Measurements from ENCODE around the gene PARD6G. TPM values are rescaled to one million over a fixed set of nuclear protein-coding genes. Genes with fewer than 3 reads are reported as not detected.

The PARD6G gene
- total RNA-seq, 1 donor from 2014 or later, result 29.6 TPM

GRCh38 chr18:80173060-80173459 is 74.3 kb downstream of the PARD6G start:
- H3K27me3 Mint-ChIP-seq (ENCODE audit: low read depth, unreplicated experiment), result no peaks in the 10 kb centered on the region

GRCh38 chr18:80172056-80172455 is 75.3 kb downstream of the PARD6G start:
- peaks cover 9% of the 10 kb centered on the region for H3K36me3 Mint-ChIP-seq (ENCODE audit: low read depth, unreplicated experiment)
- Histone ChIP-seq H3K36me3 (ENCODE audit: insufficient read depth, low read length) (no peaks in the 10 kb centered on the region), H3K4me1 (ENCODE audit: insufficient read depth, low read length) (no peaks in the 10 kb centered on the region), H3K4me2 (ENCODE audit: low read length) (peak overlapping the region; percentile 70), H3K27me3 (ENCODE audit: insufficient read depth, low read length) (no peaks in the 10 kb centered on the region), H3K9ac (ENCODE audit: low read length) (no peak overlapping the region), H4K20me1 (ENCODE audit: insufficient read depth, low read length) (no peaks in the 10 kb centered on the region), H2AFZ (ENCODE audit: low read depth, low read length) (no peak overlapping the region), H3K27ac (ENCODE audit: low read depth, low read length) (no peak overlapping the region), H3K4me3 (ENCODE audit: insufficient read depth, low read depth, low read length) (no peak overlapping the region), H3K9me3 (ENCODE audit: insufficient read depth, low read depth, low read length) (no peaks in the 10 kb centered on the region), H3K79me2 (ENCODE audit: insufficient read depth, low read length) (no peaks in the 10 kb centered on the region)
- H3K27ac Mint-ChIP-seq (ENCODE audit: unreplicated experiment), result peak overlapping the region; percentile 54
- TF ChIP-seq EZH2 (IDR thresholded peaks at IDR 0.05; ENCODE audit: insufficient read depth, low read length) (no peak), CTCF (IDR thresholded peaks at IDR 0.05; ENCODE audit: insufficient read depth, low read depth, low read length) (no peak)
- peak; percentile 65 for FAIRE-seq
- H3K9me3 Mint-ChIP-seq (ENCODE audit: unreplicated experiment), result no peaks in the 10 kb centered on the region
- H3K27me3 Mint-ChIP-seq (ENCODE audit: low read depth, unreplicated experiment), result no peaks in the 10 kb centered on the region
- peak; percentile 52 for DNase-seq (ENCODE audit: low read depth)
- H3K4me3 Mint-ChIP-seq (ENCODE audit: unreplicated experiment), result no peak overlapping the region
- H3K4me1 Mint-ChIP-seq (ENCODE audit: low read depth, unreplicated experiment), result peaks cover 27% of the 10 kb centered on the region

More at GRCh38 chr18:80173060-80173459, 74.3 kb downstream of the PARD6G start:
- Histone ChIP-seq H3K4me3 (ENCODE audit: insufficient read depth, low read depth, low read length) (no peak overlapping the region), H3K9ac (ENCODE audit: low read length) (no peak overlapping the region), H3K4me2 (ENCODE audit: low read length) (no peak overlapping the region), H3K27me3 (ENCODE audit: insufficient read depth, low read length) (no peaks in the 10 kb centered on the region), H3K36me3 (ENCODE audit: insufficient read depth, low read length) (no peaks in the 10 kb centered on the region), H3K4me1 (ENCODE audit: insufficient read depth, low read length) (no peaks in the 10 kb centered on the region), H3K9me3 (ENCODE audit: insufficient read depth, low read depth, low read length) (no peaks in the 10 kb centered on the region), H4K20me1 (ENCODE audit: insufficient read depth, low read length) (peaks cover 10% of the 10 kb centered on the region), H2AFZ (ENCODE audit: low read depth, low read length) (no peak overlapping the region), H3K27ac (ENCODE audit: low read depth, low read length) (no peak overlapping the region), H3K79me2 (ENCODE audit: insufficient read depth, low read length) (no peaks in the 10 kb centered on the region)
- Mint-ChIP-seq H3K4me3 (ENCODE audit: unreplicated experiment) (peak overlapping the region; percentile 35), H3K4me1 (ENCODE audit: low read depth, unreplicated experiment) (peaks cover 27% of the 10 kb centered on the region), H3K27ac (ENCODE audit: unreplicated experiment) (peak overlapping the region; percentile 54), H3K9me3 (ENCODE audit: unreplicated experiment) (no peaks in the 10 kb centered on the region), H3K36me3 (ENCODE audit: low read depth, unreplicated experiment) (peaks cover 7% of the 10 kb centered on the region)
- FAIRE-seq (no peak), DNase-seq (ENCODE audit: low read depth) (no peak)
- no peak for TF ChIP-seq EZH2 (IDR thresholded peaks at IDR 0.05; ENCODE audit: insufficient read depth, low read length)

GRCh38 chr18:80171054-80171872 is 76.1 kb downstream of the PARD6G start:
- H3K4me3 ChIP-seq (ENCODE audit: insufficient read depth, low read depth, low read length), result no peak overlapping the region
- DNase-seq (ENCODE audit: low read depth), result peak; percentile 83
- no peak for FAIRE-seq
- Mint-ChIP-seq H3K27me3 (ENCODE audit: low read depth, unreplicated experiment) (no peaks in the 10 kb centered on the region), H3K27ac (ENCODE audit: unreplicated experiment) (peak overlapping the region; percentile 58), H3K9me3 (ENCODE audit: unreplicated experiment) (no peaks in the 10 kb centered on the region), H3K4me1 (ENCODE audit: low read depth, unreplicated experiment) (peaks cover 27% of the 10 kb centered on the region), H3K4me3 (ENCODE audit: unreplicated experiment) (peak overlapping the region; percentile 51), H3K36me3 (ENCODE audit: low read depth, unreplicated experiment) (peaks cover 13% of the 10 kb centered on the region)
- no peaks in the 10 kb centered on the region for H3K79me2 ChIP-seq (ENCODE audit: insufficient read depth, low read length)
- no peaks in the 10 kb centered on the region for H3K36me3 ChIP-seq (ENCODE audit: insufficient read depth, low read length)
- H3K9me3 ChIP-seq (ENCODE audit: insufficient read depth, low read depth, low read length), result no peaks in the 10 kb centered on the region
- H3K9ac ChIP-seq (ENCODE audit: low read length), result no peak overlapping the region
- no peaks in the 10 kb centered on the region for H3K27me3 ChIP-seq (ENCODE audit: insufficient read depth, low read length)
- H2AFZ ChIP-seq (ENCODE audit: low read depth, low read length), result peak overlapping the region; percentile 39
- no peaks in the 10 kb centered on the region for H4K20me1 ChIP-seq (ENCODE audit: insufficient read depth, low read length)
- TF ChIP-seq CTCF (IDR thresholded peaks at IDR 0.05; ENCODE audit: insufficient read depth, low read depth, low read length) (peak; percentile 70), EZH2 (IDR thresholded peaks at IDR 0.05; ENCODE audit: insufficient read depth, low read length) (no peak)
- H3K4me1 ChIP-seq (ENCODE audit: insufficient read depth, low read length), result no peaks in the 10 kb centered on the region
- H3K4me2 ChIP-seq (ENCODE audit: low read length), result peak overlapping the region; percentile 70
- no peak overlapping the region for H3K27ac ChIP-seq (ENCODE audit: low read depth, low read length)

Data from astrocyte (in vitro differentiated cells and primary cell).